ENCODE results near the gene RTP1. TPM values are rescaled to one million over a fixed set of nuclear protein-coding genes. Genes with fewer than 3 reads are reported as not detected.

Gene RTP1
- total RNA-seq, 1 experiment from 2014 or later = not detected

- DNase-seq = peak; percentile 73 to 86
- H3F3A ChIP-seq (ENCODE audit: insufficient read depth, low read depth) = peaks cover 23% of the 10 kb centered on the region
- ChIA-PET CTCF (interaction anchor here (1.2 kb wide), 1 partner anchor 43 kb away, joined by 3 read pairs; no protein-coding TSS in a partner anchor), POLR2A (ENCODE audit: unreplicated experiment) (interaction anchor here (0.6 kb wide), 1 partner anchor 1412 kb away, joined by 9 read pairs; no protein-coding TSS in a partner anchor)
- BruUV-seq (replicated peaks) = no TSS peak
- H3K9me3 ChIP-seq (ENCODE audit: insufficient read depth, low read depth) = peaks cover 43% of the 10 kb centered on the region
- no peaks in the 10 kb centered on the region; the same call in 1 of the 2 replicates for H3K36me3 ChIP-seq (ENCODE audit: low read depth)
- no peak overlapping the region for H3K27ac ChIP-seq
- TF ChIP-seq CTCF (conservative IDR thresholded peaks at IDR 0.05) = no peak
- TF ChIP-seq EZH2 (IDR thresholded peaks at IDR 0.05; ENCODE audit: low read depth) = no peak
- H3K9me2 ChIP-seq (ENCODE audit: insufficient read depth) = no peaks in the 10 kb centered on the region
- intact Hi-C loops (cut with micrococcal nuclease; ENCODE audit: unreplicated experiment) = loop anchor here (1.0 kb wide), 1 partner anchor 21 kb away; no protein-coding TSS in a partner anchor
- H3K79me2 ChIP-seq (ENCODE audit: low read depth) = no peaks in the 10 kb centered on the region
- no peak overlapping the region for H2AFZ ChIP-seq
- H3K27me3 ChIP-seq (ENCODE audit: insufficient read depth, low read depth) = no peaks in the 10 kb centered on the region
- H3K4me1 ChIP-seq (replicated peaks; ENCODE audit: insufficient read depth) = peaks cover 24% of the 10 kb centered on the region
- no peak overlapping the region for H3K4me3 ChIP-seq
- no peaks in the 10 kb centered on the region for H4K20me1 ChIP-seq (ENCODE audit: insufficient read depth)
- H3K4me2 ChIP-seq = peak overlapping the region; percentile 14; the same call in 1 of the 2 replicates
Observed at GRCh38 chr3:187208159-187208558, 10.9 kb downstream of the RTP1 start.

- no TSS peak for BruUV-seq (replicated peaks)
- no peak for DNase-seq
- ChIA-PET POLR2A (ENCODE audit: unreplicated experiment) (interaction anchor here (0.6 kb wide), 1 partner anchor 231 kb away, joined by 11 read pairs; no protein-coding TSS in a partner anchor), CTCF (interaction anchor here (0.6 to 0.9 kb wide), 2 partner anchors 110 to 112 kb away, joined by 3 read pairs; no protein-coding TSS in a partner anchor)
- TF ChIP-seq EZH2 (IDR thresholded peaks at IDR 0.05; ENCODE audit: low read depth) (no peak), CTCF (conservative IDR thresholded peaks at IDR 0.05) (no peak)
- intact Hi-C loops (cut with micrococcal nuclease; ENCODE audit: unreplicated experiment) = no loop called here
- H3F3A ChIP-seq (ENCODE audit: insufficient read depth, low read depth) = peaks cover 23% of the 10 kb centered on the region
- no peaks in the 10 kb centered on the region; the same call in 1 of the 2 replicates for H3K36me3 ChIP-seq (ENCODE audit: low read depth)
- no peaks in the 10 kb centered on the region for H3K27me3 ChIP-seq (ENCODE audit: insufficient read depth, low read depth)
- peaks cover 38% of the 10 kb centered on the region for H3K9me3 ChIP-seq (ENCODE audit: insufficient read depth, low read depth)
- H3K9me2 ChIP-seq (ENCODE audit: insufficient read depth) = no peaks in the 10 kb centered on the region
- no peaks in the 10 kb centered on the region for H4K20me1 ChIP-seq (ENCODE audit: insufficient read depth)
- no peak overlapping the region for H3K4me3 ChIP-seq
- no peak overlapping the region for H3K27ac ChIP-seq
- peaks cover 24% of the 10 kb centered on the region for H3K4me1 ChIP-seq (replicated peaks; ENCODE audit: insufficient read depth)
- H3K79me2 ChIP-seq (ENCODE audit: low read depth) = no peaks in the 10 kb centered on the region
- no peak overlapping the region for H2AFZ ChIP-seq
- H3K4me2 ChIP-seq = no peak overlapping the region
Observed at GRCh38 chr3:187209491-187209890, 12.2 kb downstream of the RTP1 start.

- CTCF ChIA-PET = interaction anchor here (0.6 to 1.6 kb wide), 3 partner anchors 10 to 111 kb away, joined by 3 to 9 read pairs (median 3); no protein-coding TSS in a partner anchor
- Histone ChIP-seq H3K27me3 (ENCODE audit: insufficient read depth, low read depth) (no peaks in the 10 kb centered on the region), H3K4me1 (replicated peaks; ENCODE audit: insufficient read depth) (peaks cover 24% of the 10 kb centered on the region), H3K9me2 (ENCODE audit: insufficient read depth) (no peaks in the 10 kb centered on the region), H3K4me2 (no peak overlapping the region), H3K36me3 (ENCODE audit: low read depth) (no peaks in the 10 kb centered on the region; the same call in 1 of the 2 replicates), H4K20me1 (ENCODE audit: insufficient read depth) (no peaks in the 10 kb centered on the region), H3K27ac (no peak overlapping the region), H2AFZ (no peak overlapping the region), H3K4me3 (no peak overlapping the region), H3K9me3 (ENCODE audit: insufficient read depth, low read depth) (peaks cover 36% of the 10 kb centered on the region), H3F3A (ENCODE audit: insufficient read depth, low read depth) (peaks cover 23% of the 10 kb centered on the region), H3K79me2 (ENCODE audit: low read depth) (no peaks in the 10 kb centered on the region)
- POLR2A ChIA-PET (ENCODE audit: unreplicated experiment) = interaction anchor here (0.6 kb wide), 2 partner anchors 38 to 231 kb away, joined by 8 to 11 read pairs; no protein-coding TSS in a partner anchor
- no peak for DNase-seq
- TF ChIP-seq CTCF (conservative IDR thresholded peaks at IDR 0.05) (no peak), EZH2 (IDR thresholded peaks at IDR 0.05; ENCODE audit: low read depth) (no peak)
- no TSS peak for BruUV-seq (replicated peaks)
- intact Hi-C loops (cut with micrococcal nuclease; ENCODE audit: unreplicated experiment) = no loop called here
Observed at GRCh38 chr3:187210091-187210490, 12.8 kb downstream of the RTP1 start.
